HL-60 (cell line): ENCODE results near the gene MED13L.
A peak's percentile ranks its signal among the peaks of the same experiment; 100 is the strongest.

ENCODE experiments used
- DNase-seq, 2 experiments: peaks; one replicate each; pipeline ENCODE4 v3.0.0-alpha.2; 2010 to 2020; ENCODE audit warnings: low read depth in 1 of 2, low spot score in 1 of 2
- H3K27ac ChIP-seq: fragments of 250-450 bp; sonication (Bioruptor Pico); replicated peaks from 2 replicates; pipeline ENCODE4 v1.5.1; 2020; ENCODE audit warnings: mild to moderate bottlenecking, moderate library complexity
- H3K27me3 ChIP-seq: fragments of 250-450 bp; sonication (Bioruptor Pico); 2 replicates; pipeline ENCODE4 v1.5.1; 2021; ENCODE audit warnings: mild to moderate bottlenecking, moderate library complexity; ENCODE audit not compliant: insufficient read depth, poor library complexity, severe bottlenecking
- H3K4me3 ChIP-seq: replicated peaks from 2 replicates; pipeline ENCODE4 v1.5.1; 2011; ENCODE audit warnings: mild to moderate bottlenecking, control low read depth, low read length; ENCODE audit not compliant: insufficient read depth
- CTCF ChIP-seq: IDR thresholded peaks from one replicate; pipeline ENCODE4 v1.5.1; 2011; ENCODE audit warnings: low read length, control low read depth, inconsistent platforms; ENCODE audit not compliant: insufficient read depth
- GABPA ChIP-seq: IDR thresholded peaks from 2 replicates; pipeline ENCODE4 v1.6.1; 2012; ENCODE audit warnings: low read depth
- POLR2AphosphoS5 ChIP-seq: IDR thresholded peaks from 2 replicates; pipeline ENCODE4 v1.6.1; 2012; ENCODE audit warnings: low read depth
- SPI1 ChIP-seq: IDR thresholded peaks from 2 replicates; pipeline ENCODE4 v1.6.1; 2012; ENCODE audit warnings: low read depth, mild to moderate bottlenecking, borderline replicate concordance
- long read RNA-seq: library from polyadenylated mRNA; unstranded; transcript quantifications from one replicate; pipeline ENCODE4 v2.0.0, GENCODE V29; 2020
- TF ChIP-seq, protein P1 (sequence below): IDR thresholded peaks from 2 replicates; pipeline ENCODE4 v1.6.1; 2012; ENCODE audit warnings: low read depth; ENCODE audit not compliant: insufficient replicate concordance

The MED13L gene
- long read RNA-seq, partial matches to known transcripts = 13 of 16 reads
- long read RNA-seq, other reads (novel, unspliced or antisense) = 3 of 16 reads

DNA sequence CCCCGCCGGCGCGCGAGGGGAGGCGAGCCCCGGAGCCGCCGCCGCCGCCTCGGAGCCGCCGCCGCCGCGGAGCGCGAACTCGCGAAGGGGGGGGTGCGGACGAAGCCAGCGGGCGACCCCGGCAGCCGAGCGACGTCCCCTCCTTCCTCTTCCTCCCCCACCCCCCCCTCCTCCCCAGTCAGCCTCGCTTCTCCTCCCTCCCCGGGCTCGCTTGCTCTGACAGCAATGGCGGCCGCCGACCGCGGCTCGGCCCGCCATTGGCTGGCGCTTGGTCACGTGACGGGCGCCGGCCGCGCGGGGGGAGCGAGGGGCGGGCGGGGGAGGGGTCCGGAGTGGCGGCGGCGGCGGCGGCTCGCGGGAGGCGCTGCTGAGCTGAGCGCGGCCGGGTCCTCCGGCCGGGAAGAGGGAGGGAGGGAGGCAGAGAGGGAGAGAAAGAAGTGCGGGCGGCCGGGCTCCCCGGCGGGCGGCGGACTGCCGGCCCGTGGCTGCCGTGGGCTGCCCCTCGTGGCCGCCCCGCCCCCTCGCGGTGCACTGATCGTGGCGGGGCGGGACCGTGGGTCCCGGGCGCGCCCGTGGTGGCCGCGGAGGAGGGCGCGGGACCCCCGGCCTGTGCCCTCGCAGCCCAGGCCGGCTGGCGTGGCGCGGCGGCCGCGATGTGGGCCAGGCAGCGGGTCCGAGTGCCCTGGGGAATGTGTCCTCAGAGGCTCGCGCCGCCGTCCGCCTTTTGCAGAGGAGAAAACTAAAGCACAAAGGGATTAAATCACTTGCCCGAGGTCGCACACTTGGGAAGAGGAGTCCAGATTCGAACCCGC, at the start of gene MED13L:
MED13L (minus strand) TSS at position 227 of the 812 bp plus-strand sequence. CDS start 562 bp downstream, outside the sequence.
- H3K4me3 ChIP-seq = peak within 1 kb of the TSS; percentile 64
- TF ChIP-seq SPI1 (no peak), CTCF (no peak), POLR2AphosphoS5 (no peak), GABPA (no peak)
- TF ChIP-seq, protein P1, sequence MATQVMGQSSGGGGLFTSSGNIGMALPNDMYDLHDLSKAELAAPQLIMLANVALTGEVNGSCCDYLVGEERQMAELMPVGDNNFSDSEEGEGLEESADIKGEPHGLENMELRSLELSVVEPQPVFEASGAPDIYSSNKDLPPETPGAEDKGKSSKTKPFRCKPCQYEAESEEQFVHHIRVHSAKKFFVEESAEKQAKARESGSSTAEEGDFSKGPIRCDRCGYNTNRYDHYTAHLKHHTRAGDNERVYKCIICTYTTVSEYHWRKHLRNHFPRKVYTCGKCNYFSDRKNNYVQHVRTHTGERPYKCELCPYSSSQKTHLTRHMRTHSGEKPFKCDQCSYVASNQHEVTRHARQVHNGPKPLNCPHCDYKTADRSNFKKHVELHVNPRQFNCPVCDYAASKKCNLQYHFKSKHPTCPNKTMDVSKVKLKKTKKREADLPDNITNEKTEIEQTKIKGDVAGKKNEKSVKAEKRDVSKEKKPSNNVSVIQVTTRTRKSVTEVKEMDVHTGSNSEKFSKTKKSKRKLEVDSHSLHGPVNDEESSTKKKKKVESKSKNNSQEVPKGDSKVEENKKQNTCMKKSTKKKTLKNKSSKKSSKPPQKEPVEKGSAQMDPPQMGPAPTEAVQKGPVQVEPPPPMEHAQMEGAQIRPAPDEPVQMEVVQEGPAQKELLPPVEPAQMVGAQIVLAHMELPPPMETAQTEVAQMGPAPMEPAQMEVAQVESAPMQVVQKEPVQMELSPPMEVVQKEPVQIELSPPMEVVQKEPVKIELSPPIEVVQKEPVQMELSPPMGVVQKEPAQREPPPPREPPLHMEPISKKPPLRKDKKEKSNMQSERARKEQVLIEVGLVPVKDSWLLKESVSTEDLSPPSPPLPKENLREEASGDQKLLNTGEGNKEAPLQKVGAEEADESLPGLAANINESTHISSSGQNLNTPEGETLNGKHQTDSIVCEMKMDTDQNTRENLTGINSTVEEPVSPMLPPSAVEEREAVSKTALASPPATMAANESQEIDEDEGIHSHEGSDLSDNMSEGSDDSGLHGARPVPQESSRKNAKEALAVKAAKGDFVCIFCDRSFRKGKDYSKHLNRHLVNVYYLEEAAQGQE = no peak
- H3K27me3 ChIP-seq = no peaks in the 10 kb centered on the region
- DNase-seq = peak; percentile 76 to 82
- H3K27ac ChIP-seq = peak within 1 kb of the TSS; percentile 77

GRCh38 chr12:116325336-116325664, 47.8 kb upstream of the MED13L start:
- peak in 1 of 2 experiments; percentile 59 for DNase-seq
- Histone ChIP-seq H3K4me3 (no peak overlapping the region), H3K27me3 (no peaks in the 10 kb centered on the region), H3K27ac (peak overlapping the region; percentile 82)
- TF ChIP-seq, protein P1 = no peak
- 0 out of 2 replicates have a peak, but pooled peaks have one; percentile 15 for TF ChIP-seq POLR2AphosphoS5

- DNase-seq = peak; percentile 46 to 72
- Histone ChIP-seq H3K4me3 (no peak overlapping the region), H3K27ac (peak overlapping the region; percentile 82), H3K27me3 (no peaks in the 10 kb centered on the region)
- TF ChIP-seq SPI1 (peak; percentile 65; the same call in 1 of the 2 replicates), POLR2AphosphoS5 (no peak), GABPA (no peak), CTCF (no peak)
- TF ChIP-seq, protein P1 = no peak
These were observed 47.3 kb upstream of the MED13L start for GRCh38 chr12:116324654-116325335.
